Stimulated activated CD8-positive, alpha-beta memory T cell treated with anti-CD3 and anti-CD28 coated beads, Interleukin-4, amount 100 ng/mL, for 1 hour (primary cell): ENCODE data around the gene IKBKG.
"Not testable (repeated sequence)": the region's sequence is repeated elsewhere in the genome, so short reads cannot be mapped to it uniquely, and the experiment has no call there.

Source experiments
- DNase-seq, 2 donors: peaks; one replicate each; pipeline ENCODE4 v3.0.0-alpha.2; 2020; ENCODE audit warnings: low read depth in 2 of 2, low spot score in 1 of 2

Gene IKBKG, protein sequence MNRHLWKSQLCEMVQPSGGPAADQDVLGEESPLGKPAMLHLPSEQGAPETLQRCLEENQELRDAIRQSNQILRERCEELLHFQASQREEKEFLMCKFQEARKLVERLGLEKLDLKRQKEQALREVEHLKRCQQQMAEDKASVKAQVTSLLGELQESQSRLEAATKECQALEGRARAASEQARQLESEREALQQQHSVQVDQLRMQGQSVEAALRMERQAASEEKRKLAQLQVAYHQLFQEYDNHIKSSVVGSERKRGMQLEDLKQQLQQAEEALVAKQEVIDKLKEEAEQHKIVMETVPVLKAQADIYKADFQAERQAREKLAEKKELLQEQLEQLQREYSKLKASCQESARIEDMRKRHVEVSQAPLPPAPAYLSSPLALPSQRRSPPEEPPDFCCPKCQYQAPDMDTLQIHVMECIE

DNA sequence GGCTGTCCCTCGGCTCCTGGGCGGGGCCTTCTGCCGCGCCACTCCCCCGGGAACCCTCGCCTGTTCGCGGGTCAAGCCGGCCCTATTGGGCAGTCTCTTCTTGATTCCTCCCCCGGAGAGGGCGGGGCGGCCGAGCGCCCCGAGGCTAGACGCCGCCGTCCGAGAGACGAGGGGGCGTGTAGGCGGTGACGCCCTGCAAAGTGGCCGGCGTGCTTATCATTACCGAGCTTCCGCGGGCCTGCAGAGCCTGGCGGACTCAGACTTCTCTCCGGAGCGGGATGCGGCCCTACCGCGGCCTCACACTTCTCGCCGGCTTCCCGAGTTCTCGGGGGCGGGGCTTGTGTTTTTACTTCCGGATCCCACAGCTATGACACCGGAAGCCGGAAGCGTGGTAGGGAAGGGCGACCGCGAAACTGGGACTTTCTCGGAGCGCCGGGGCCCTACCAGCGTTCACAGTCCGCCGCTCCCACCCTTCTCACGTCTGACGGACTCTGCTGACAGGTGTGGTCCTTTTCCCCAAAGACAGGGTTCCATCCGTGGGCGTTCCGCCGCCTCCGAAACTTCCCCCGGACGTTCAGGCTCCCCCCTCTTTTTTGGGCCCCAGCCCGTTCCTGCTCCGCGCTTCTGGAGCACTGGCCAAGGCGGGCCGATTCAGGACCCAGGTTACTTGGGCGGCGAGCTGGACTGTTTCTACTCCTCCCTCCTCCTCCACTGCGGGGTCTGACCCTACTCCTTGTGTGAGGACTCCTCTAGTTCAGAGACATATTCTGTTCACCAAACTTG lies at the start of gene IKBKG:
IKBKG (plus strand) TSS at position 376 of the 783 bp plus-strand sequence. CDS start 4,383 bp downstream, outside the sequence.
- DNase-seq, result peak; percentile 64 to 74

DNA sequence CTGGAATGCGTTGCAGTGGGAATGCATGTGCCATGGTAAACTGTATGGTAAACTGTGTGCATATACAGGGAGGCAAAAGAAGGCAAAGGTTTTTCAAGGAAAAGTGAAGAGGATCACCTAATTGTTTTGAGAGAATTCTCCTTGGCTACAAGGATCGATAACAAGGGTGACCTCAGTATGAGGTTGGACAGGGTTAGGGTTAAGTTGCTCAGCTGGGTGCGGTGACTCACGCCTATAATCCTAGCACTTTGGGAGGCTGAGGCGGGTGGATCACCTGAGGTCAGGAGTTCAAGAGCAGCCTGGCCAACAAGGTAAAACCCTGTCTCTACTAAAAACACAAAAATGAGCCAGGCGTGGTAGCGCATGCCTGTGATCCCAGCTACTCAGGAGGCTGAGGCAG lies 46.0 kb upstream of the IKBKG start:
- DNase-seq, result not testable (repeated sequence)

DNA sequence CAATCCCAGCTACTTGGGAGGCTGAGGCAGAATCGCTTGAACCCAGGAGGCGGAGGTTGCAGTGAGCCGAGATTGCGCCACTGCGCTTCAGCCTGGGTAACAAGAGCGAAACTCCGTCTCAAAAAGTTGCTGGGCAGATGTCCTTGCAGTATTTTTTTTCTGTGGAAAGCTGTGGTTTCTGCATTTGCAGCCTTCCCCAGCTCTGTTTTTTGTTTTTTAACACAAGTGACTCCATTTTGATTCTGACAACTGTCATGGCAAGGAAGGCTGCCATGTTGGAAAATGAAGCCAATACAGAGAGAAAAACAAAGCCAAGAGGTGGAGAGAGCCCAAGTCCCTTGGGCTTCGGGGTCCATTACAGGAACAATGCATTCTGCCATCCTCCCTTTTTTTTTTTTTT lies 45.3 kb upstream of the IKBKG start:
- DNase-seq, result no peak

DNA sequence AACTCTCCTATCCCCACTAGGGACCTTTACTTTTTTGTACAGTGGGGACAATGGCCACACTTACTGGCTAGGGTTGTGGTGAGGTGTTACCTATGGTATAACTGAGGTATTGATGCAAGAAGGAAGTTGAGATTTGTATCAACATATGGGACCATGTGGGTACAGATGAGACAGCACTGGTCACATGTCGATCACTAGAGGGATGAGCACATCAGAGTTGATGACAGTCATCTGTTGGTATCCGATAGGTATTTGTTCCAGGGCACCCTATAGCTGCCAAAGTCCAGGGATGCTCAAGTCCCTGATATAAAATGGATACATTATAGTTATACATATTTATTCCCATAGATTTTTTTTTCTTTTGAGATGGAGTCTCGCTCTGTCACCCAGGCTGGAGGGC lies 44.4 kb upstream of the IKBKG start:
- DNase-seq, result no peak

DNA sequence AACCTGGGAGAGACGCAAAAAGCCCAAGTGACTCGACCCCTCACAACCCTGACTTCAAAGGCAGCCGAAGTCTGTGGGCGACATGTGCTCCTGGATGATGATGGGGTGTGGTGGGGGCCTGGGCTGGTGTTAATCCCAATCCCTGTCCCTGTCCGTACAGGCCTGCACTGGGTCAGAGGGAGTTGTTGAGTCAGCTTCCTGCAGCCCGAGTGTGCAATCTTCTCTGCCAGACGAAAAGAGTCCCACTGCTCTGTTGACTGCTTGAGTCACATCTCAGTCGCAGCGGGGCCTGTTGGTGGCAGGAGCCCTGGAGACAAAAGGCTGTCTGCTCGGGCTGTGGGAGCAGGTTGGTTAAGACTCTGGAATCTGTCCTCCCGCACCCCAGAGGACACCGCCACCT lies 41.7 kb upstream of the IKBKG start:
- DNase-seq, result no peak

DNA sequence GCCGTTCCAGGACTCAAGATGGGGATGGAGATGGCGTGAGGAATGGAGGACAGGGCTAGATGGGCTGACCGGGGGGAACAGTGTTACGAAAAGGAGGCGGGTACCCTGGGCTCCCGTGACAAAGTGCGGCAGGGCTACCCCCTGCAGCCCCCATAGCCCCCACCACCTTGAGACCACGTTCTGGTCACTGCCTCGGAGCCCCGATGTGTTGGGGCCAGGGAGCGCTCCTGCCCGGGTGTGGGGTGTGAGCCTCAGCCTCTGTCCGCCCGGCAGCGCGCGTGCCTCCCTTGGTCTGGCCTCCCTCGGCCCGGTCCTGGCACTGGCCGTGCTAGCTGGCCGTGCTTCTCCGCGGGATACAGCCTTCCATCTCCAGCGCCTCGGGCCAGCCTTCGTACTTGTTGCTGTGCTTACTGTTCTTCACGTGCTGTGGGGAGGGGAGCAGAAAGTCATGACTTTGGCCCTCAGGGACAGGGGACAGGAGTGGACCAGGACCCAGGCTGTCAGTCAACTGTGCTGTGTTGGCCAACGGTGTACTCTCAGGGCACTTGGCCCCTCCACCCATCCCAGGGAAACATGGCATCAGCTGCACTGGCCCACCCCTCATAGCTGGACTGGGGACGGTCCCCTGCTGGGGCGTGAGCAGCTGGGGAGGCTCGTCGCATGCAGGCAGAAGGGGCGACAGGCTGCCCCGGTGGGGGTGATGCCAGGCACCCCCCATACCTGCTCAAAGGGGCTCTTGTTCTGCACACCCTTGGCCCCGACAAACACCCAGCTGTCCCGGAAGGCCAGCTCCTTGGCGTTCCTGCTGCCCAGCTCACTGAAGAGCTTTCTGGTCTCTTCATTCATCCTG lies 40.7 kb upstream of the IKBKG start:
- no peak for DNase-seq

DNA sequence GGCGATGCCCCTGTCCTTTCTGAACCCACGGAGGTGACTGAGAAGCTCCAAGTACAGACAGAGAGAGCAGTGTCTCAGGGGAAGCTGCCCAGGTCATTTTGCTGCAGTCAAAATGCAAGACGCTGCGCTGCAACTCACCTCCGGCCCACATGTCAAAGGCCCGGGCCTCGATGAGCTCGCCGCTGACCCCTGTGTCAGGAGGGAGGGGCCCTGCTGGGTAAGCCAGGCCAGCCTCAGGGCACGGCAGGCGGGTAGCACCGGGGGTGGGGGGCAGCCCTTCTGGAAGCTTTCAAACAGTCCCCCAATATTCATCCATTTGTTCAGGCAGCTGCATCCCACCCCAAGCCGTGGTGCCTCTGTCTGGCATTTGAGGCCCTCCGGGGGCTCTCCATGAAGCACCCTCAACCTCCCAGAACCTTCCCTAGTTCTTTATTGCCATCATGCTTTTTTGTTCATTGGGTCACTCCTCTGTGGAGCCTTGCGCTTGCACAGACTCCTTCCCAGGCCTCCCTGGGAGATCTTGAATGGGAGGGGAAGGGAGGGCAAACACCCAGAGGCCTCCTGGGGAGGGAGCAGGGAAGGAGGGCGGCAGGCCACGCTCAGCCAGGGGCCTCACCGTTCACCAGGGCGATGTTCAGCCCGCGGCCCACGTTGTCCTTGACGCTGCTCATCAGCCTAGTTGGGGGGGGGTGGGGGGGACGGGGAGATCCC lies 39.6 kb upstream of the IKBKG start:
- DNase-seq, result no peak

DNA sequence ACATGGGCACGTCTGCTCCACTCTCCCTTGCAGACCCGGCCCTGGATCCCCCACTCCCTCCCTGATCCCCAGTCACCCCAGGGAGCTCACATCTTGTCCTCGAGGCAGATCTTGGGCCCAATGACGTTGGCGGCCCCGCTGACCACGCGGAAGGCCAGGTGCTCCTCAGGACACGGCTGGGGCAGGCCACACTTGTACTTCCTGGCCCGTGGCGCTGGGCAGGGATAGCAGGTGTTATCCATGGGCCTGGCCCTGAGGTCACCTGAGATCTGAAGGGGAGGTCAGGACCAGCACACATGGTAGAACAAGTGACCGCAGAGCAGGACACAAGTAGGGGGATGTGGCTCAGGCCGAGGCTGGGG lies 39.1 kb upstream of the IKBKG start:
- DNase-seq, result no peak

DNA sequence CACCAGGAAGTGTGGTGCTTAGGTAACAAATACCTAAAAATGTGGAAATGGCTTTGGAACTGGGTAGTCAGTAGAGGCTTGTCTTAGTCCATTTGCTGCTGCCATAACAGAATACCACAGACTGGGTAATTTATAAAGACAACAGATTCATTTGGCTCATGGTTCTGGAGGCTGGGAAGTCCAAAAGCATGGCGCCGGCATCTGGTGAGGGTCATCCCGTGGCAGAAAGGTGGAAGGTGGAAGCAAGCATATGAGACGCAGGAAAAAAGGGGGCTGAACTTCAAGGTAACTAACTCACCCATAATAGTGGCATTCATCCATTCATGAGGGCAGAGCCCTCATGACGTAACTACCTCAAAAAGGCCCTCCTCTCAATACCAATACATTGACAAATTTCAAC lies 38.0 kb upstream of the IKBKG start:
- no peak for DNase-seq

DNA sequence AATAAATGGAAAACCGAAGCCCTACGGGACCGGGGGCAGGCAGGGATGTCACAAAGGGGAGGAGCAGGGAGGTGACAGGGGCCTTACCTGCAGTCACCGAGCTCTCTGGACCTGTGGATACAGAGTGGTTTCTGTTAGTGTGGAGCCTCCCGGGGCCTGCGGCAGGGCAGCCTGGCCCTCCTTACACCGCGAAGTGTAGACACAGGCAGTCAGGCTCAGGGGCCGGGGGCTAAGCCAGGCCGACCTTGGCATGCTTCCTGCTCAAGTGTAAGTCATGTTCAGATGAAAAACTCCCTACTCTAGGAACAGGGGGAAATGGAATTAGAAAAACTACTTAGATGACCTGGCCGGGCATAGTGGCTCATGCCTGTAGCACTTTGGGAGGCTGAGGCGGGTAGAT lies 35.7 kb upstream of the IKBKG start:
- DNase-seq, result no peak

DNA sequence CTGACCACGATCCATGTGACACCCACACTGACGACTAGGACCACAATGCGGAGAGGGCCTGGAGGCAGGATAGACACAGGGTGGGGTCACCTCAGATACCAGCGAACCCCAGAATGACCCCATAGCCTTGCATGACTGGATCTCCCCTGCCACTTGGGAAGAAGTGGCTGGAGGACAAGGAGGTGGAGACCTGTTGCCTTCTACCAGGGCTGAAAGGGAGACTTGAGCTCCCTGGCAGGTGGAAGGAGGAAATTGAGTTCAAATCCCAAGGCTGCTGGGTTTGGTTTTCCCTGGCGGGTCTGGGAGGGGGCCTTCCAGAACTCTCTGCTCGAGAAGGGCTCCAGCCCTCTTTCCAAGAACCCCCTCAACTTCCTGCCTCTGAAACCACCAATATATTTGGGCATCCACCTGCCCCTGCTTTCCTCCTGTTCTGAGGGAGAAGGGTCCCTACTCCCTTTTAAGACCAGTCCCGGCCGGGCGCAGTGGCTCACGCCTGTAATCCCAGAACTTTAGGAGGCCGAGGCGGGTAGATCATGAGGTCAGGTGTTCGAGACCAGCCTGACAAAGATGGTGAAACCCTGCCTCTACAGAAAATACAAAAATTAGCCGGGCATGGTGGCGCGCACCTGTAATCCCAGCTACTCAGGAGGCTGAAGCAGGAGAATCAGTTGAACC lies 34.4 kb upstream of the IKBKG start:
- no peak for DNase-seq

DNA sequence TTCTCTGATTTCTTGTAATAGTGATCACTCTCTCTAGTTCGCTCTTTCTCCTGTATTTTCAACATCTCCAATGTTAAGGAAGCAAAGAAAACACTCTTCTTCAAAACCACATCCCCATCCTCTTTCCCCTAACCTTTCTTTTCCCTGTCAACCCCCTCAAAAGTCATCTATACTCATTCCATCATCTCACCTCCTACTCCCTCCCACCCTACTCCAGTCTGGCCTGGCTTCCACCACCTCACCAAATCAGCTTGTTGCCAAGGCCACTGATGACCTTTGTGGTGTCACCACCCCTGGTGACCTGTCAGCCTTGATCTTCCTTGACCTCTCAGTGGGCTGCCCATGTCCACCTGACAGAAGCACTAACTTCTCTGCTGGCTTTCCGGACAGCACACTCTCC lies 33.7 kb upstream of the IKBKG start:
- no peak for DNase-seq

DNA sequence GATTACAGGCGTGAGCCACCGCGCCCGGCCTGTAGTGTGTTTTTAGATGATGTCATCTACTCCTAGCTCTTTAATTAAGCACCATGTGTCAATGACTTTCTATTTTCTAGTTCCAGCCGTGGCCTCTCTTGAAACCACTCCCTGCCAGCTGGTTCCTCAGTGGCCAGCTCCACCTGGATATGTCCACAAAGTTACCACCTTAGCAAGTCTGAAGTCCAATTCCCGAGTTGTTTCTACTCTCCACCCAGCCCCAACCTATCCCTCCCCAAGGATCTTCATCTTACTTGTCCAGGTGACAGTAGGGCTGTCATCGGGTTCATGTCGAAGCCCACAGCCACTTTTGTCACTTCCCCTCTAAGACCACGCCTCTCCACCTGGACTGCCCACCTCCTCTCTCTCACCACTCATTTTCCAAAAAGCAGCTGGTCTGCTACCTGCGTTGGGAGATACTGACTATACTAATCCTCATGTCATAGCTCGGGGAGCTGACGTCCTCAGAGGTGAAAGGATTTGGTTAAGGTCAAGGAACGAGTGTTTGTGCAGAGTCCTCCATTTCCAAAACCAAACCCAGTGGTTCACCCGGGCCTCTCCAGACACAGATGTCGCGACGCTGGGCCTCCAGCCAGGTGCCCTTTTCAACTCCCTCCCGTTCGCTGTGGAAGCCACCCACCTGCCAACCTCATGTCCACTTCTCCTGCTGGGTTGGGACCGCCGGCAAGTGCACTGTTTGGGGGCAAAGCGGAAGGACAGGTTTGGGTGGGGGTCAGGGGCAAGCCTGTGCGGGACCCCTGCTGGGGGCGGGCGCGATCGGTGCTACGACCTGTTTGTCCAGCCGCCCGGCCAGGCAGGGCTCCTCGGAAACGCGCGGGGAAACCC lies 32.1 kb upstream of the IKBKG start:
- no peak for DNase-seq

DNA sequence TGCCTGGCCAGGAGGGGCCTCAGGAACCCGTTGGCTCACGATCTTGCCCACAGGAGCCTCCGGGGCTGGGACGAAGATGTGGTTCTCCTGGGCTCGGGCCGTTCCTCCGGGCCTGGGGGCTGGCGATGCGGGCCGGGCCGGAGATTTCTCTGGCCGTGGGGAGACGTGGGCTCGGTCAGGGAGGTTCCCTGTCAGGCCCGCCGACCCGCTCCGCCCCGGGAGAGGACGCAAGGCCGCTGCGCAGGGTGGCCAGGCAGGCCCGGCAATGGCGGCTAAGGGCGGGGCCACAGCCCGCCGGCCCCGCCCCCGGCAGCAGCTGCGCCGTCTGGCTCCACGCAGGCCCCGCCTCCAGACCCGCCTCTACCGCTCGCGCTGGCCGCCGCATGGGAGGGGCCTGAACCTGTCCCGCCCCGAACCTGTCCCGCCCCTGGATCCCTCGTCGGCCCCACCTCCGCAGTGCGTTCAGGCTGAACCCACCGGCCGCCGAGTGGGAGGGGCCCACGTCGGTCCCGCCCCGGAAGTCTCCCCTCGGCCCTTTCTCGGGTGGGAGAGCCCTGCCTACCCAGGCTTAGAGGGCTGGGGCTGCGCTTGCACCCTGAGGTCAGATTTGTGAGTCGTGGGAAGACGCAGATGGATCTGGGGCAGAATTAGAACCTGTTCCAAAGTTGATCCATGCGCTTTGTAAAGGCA lies 31.3 kb upstream of the IKBKG start, which contains the start of gene FAM3A:
FAM3A (minus strand) TSS at position 267 of the 690 bp plus-strand sequence. CDS start 460 bp downstream, outside the sequence.
- peak; percentile 80 to 86 for DNase-seq

DNA sequence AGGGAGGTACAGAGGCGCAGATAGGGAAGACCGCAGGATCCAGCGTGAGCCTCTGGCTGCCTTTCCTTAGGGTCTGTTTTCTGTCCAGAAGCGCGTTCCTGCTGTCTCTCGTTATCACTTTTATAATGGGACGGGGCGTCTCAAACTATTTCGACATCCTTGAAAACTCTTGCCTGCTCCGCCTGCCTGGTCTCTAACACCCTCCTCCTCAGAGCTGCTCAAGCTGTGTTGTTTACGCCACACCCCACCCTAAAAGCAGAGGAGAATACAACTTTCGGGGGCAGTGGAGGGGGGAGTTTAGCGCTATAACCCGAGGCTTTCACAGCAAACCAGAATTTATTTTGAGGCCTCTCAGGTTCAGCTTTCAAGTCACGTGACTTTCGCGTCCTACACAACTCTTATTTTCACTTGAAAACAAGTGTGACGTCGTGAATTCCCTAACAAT lies 30.7 kb upstream of the IKBKG start:
- DNase-seq, result no peak

DNA sequence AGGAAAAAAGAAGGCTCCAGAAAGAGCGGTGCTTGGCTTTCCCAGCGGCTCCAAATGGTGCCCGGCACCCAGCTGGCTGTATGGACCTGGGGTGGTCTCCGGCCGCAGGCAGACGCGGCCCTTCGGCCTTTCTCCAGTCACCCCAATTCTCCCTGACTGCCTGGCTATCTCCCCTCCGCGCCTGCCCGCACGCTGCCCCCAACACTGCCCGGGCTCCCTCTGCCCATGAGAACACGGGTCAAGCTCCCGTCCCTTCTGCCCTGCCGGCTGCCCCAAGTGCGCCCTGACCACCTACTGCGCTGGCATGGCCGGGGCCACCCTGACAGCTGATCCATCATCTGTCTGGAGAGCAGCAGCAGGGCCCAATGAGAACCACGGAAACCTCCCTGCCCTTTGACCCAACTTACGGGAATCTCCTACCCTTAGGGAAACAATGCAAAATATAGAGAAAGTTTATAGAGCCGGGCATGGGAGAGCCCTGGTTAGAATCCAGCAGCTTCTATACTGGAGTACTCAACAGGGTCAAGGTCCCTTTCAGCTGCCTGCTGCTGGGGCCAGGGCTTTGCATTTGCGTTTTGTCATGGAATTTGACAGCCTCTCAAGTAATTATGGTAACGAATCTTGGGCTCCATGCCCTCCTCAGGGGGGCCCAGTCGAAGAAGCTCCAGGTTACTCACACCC lies 30.2 kb upstream of the IKBKG start:
- no peak for DNase-seq

DNA sequence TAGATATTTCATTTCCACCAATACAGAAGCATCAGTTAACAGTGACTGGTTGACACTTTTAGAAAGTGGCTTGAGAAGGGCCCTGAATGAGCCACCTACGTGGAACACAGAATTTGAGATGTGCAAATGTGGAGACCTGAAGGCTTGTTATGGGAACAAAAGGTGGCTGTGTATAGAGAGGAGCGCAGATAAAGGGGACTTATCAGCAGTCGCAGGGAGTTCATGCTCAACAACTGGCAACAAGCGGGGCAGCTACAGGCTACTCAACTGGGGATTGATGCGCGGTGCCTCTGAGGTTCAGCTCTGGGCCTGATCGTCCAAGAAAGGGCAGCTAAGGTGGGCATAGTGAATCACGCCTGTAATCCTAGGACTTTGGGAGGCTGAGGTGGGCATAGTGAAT lies 28.0 kb upstream of the IKBKG start:
- no peak for DNase-seq
